Activated T-cell treated with anti-CD3 and anti-CD28 coated beads, Interleukin-2, amount 50 U/mL, for 72 hours (primary cell): ENCODE results near the gene LPP. TPM values are rescaled to one million over a fixed set of nuclear protein-coding genes. Genes with fewer than 3 reads are reported as not detected.

Source experiments
- ATAC-seq, 2 donors: fragments of 150-1000 bp; cut with Tn5 transposase; replicated peaks in 1 of 2; 2 replicates each; pipeline ENCODE4 v1.10.0; 2021; ENCODE audit warnings: moderate library complexity in 2 of 2, mild to moderate bottlenecking in 1 of 2
- DNase-seq, 2 donors: peaks; one replicate each; pipeline ENCODE4 v3.0.0; 2021 to 2022; ENCODE audit warnings: mixed read lengths in 1 of 2
- H3K27ac Mint-ChIP-seq: one replicate; pipeline ENCODE4 v1.8.0; 2022; ENCODE audit warnings: mild to moderate bottlenecking, moderate library complexity, mixed read lengths
- H3K27me3 Mint-ChIP-seq: one replicate; pipeline ENCODE4 v1.8.0; 2022; ENCODE audit warnings: low read depth, mixed read lengths
- H3K36me3 Mint-ChIP-seq, 2 donors: one replicate each; pipeline ENCODE4 v1.8.0; 2022; ENCODE audit warnings: mixed read lengths in 2 of 2, mild to moderate bottlenecking in 1 of 2; ENCODE audit not compliant: insufficient read depth in 2 of 2
- H3K4me1 Mint-ChIP-seq: one replicate; pipeline ENCODE4 v1.8.0; 2022; ENCODE audit warnings: low read depth, mixed read lengths
- H3K4me3 Mint-ChIP-seq, 2 donors: one replicate each; pipeline ENCODE4 v1.8.0; 2022; ENCODE audit warnings: mild to moderate bottlenecking in 2 of 2, mixed read lengths in 2 of 2, moderate library complexity in 2 of 2
- H3K9me3 Mint-ChIP-seq, 2 donors: one replicate each; pipeline ENCODE4 v1.8.0; 2022; ENCODE audit warnings: mixed read lengths in 2 of 2
- total RNA-seq, 2 donors: library from RNA; stranded (reverse); gene quantifications; one replicate each; pipeline ENCODE4 v1.2.3, GENCODE V29; 2022

LPP gene
- total RNA-seq, 2 donors from 2014 or later, result 50.4 to 67.7 TPM

- peaks cover 3 to 6% of the 10 kb centered on the region in 2 donors for H3K36me3 Mint-ChIP-seq
- no peak for ATAC-seq
- H3K4me3 Mint-ChIP-seq, result no peak overlapping the region
- DNase-seq, result no peak
- no peak overlapping the region for H3K27ac Mint-ChIP-seq
- peaks cover 5% of the 10 kb centered on the region for H3K4me1 Mint-ChIP-seq
- H3K9me3 Mint-ChIP-seq, result no peaks in the 10 kb centered on the region
- no peaks in the 10 kb centered on the region for H3K27me3 Mint-ChIP-seq
These were observed 728.1 kb downstream of the LPP start for GRCh38 chr3:188881954-188882641.

GRCh38 chr3:188884299-188885043 lies 730.5 kb downstream of the LPP start:
- no peak overlapping the region for H3K27ac Mint-ChIP-seq
- no peak overlapping the region for H3K4me3 Mint-ChIP-seq
- H3K36me3 Mint-ChIP-seq, result peaks cover 4 to 5% of the 10 kb centered on the region in 2 donors
- peaks cover 0 to 2% of the 10 kb centered on the region in 2 donors for H3K9me3 Mint-ChIP-seq
- H3K27me3 Mint-ChIP-seq, result no peaks in the 10 kb centered on the region
- ATAC-seq, result no peak
- peaks cover 5% of the 10 kb centered on the region for H3K4me1 Mint-ChIP-seq
- no peak for DNase-seq

- DNase-seq, result no peak
- no peak overlapping the region for H3K27ac Mint-ChIP-seq
- H3K4me3 Mint-ChIP-seq, result no peak overlapping the region
- no peak for ATAC-seq
- no peaks in the 10 kb centered on the region for H3K27me3 Mint-ChIP-seq
- peaks cover 0 to 2% of the 10 kb centered on the region in 2 donors for H3K9me3 Mint-ChIP-seq
- H3K36me3 Mint-ChIP-seq, result peaks cover 2% of the 10 kb centered on the region in 2 donors
- peaks cover 4% of the 10 kb centered on the region for H3K4me1 Mint-ChIP-seq
These were observed 734.5 kb downstream of the LPP start for GRCh38 chr3:188888321-188889053.

GRCh38 chr3:188889054-188889491 lies 735.1 kb downstream of the LPP start:
- peaks cover 2% of the 10 kb centered on the region in 2 donors for H3K36me3 Mint-ChIP-seq
- H3K27ac Mint-ChIP-seq, result no peak overlapping the region
- H3K27me3 Mint-ChIP-seq, result no peaks in the 10 kb centered on the region
- DNase-seq, result no peak
- peaks cover 4% of the 10 kb centered on the region for H3K4me1 Mint-ChIP-seq
- H3K4me3 Mint-ChIP-seq, result no peak overlapping the region
- H3K9me3 Mint-ChIP-seq, result peaks cover 0 to 2% of the 10 kb centered on the region in 2 donors
- no peak for ATAC-seq

GRCh38 chr3:188890572-188891270 lies 736.8 kb downstream of the LPP start:
- Mint-ChIP-seq H3K4me1 (peaks cover 4% of the 10 kb centered on the region), H3K27me3 (no peaks in the 10 kb centered on the region), H3K9me3 (peaks cover 0 to 2% of the 10 kb centered on the region in 2 donors), H3K4me3 (no peak overlapping the region), H3K27ac (no peak overlapping the region), H3K36me3 (peaks cover 0 to 2% of the 10 kb centered on the region in 2 donors)
- no peak for ATAC-seq
- DNase-seq, result no peak

- Mint-ChIP-seq H3K27ac (no peak overlapping the region), H3K9me3 (no peaks in the 10 kb centered on the region), H3K36me3 (no peaks in the 10 kb centered on the region), H3K27me3 (no peaks in the 10 kb centered on the region), H3K4me1 (no peaks in the 10 kb centered on the region), H3K4me3 (no peak overlapping the region)
- no peak for ATAC-seq
- DNase-seq, result no peak
These were observed 745.9 kb downstream of the LPP start for GRCh38 chr3:188899881-188900280.

GRCh38 chr3:188900421-188900951 lies 746.5 kb downstream of the LPP start:
- DNase-seq, result no peak
- Mint-ChIP-seq H3K27me3 (no peaks in the 10 kb centered on the region), H3K4me3 (no peak overlapping the region), H3K9me3 (peaks cover 0 to 1% of the 10 kb centered on the region in 2 donors), H3K36me3 (no peaks in the 10 kb centered on the region), H3K4me1 (no peaks in the 10 kb centered on the region), H3K27ac (no peak overlapping the region)
- ATAC-seq, result no peak

GRCh38 chr3:188901126-188901525 lies 747.2 kb downstream of the LPP start:
- Mint-ChIP-seq H3K27ac (no peak overlapping the region), H3K9me3 (peaks cover 0 to 1% of the 10 kb centered on the region in 2 donors), H3K27me3 (no peaks in the 10 kb centered on the region), H3K4me1 (no peaks in the 10 kb centered on the region), H3K36me3 (no peaks in the 10 kb centered on the region), H3K4me3 (no peak overlapping the region)
- no peak for ATAC-seq
- no peak for DNase-seq

- H3K27ac Mint-ChIP-seq, result no peak overlapping the region
- H3K36me3 Mint-ChIP-seq, result peaks cover 0 to under 1% of the 10 kb centered on the region in 2 donors
These were observed 747.8 kb downstream of the LPP start for GRCh38 chr3:188901671-188902287.

GRCh38 chr3:188904670-188905069 lies 750.7 kb downstream of the LPP start:
- peaks cover 0 to 1% of the 10 kb centered on the region in 2 donors for H3K9me3 Mint-ChIP-seq
- peaks cover 6% of the 10 kb centered on the region for H3K27me3 Mint-ChIP-seq
- peaks cover 0 to 5% of the 10 kb centered on the region in 2 donors for H3K36me3 Mint-ChIP-seq
- ATAC-seq (no peak), DNase-seq (no peak)
- H3K27ac Mint-ChIP-seq, result no peak overlapping the region
- H3K4me3 Mint-ChIP-seq, result no peak overlapping the region
- peaks cover 8% of the 10 kb centered on the region for H3K4me1 Mint-ChIP-seq

More at GRCh38 chr3:188901671-188902287, 747.8 kb downstream of the LPP start:
- Mint-ChIP-seq H3K4me3 (no peak overlapping the region), H3K9me3 (peaks cover 0 to 1% of the 10 kb centered on the region in 2 donors), H3K27me3 (no peaks in the 10 kb centered on the region), H3K4me1 (no peaks in the 10 kb centered on the region)
- ATAC-seq (no peak), DNase-seq (no peak)

GRCh38 chr3:188905547-188905946 lies 751.6 kb downstream of the LPP start:
- no peak for DNase-seq
- H3K9me3 Mint-ChIP-seq, result peaks cover 0 to 1% of the 10 kb centered on the region in 2 donors
- peaks cover 8% of the 10 kb centered on the region for H3K4me1 Mint-ChIP-seq
- H3K27me3 Mint-ChIP-seq, result peaks cover 6% of the 10 kb centered on the region
- no peak overlapping the region for H3K27ac Mint-ChIP-seq
- H3K36me3 Mint-ChIP-seq, result peaks cover 0 to 5% of the 10 kb centered on the region in 2 donors
- no peak for ATAC-seq
- H3K4me3 Mint-ChIP-seq, result no peak overlapping the region

GRCh38 chr3:188906236-188906635 lies 752.3 kb downstream of the LPP start:
- peaks cover 0 to 1% of the 10 kb centered on the region in 2 donors for H3K9me3 Mint-ChIP-seq
- no peak overlapping the region for H3K4me3 Mint-ChIP-seq
- ATAC-seq (no peak), DNase-seq (no peak)
- peaks cover 11% of the 10 kb centered on the region for H3K27me3 Mint-ChIP-seq
- peaks cover 8% of the 10 kb centered on the region for H3K4me1 Mint-ChIP-seq
- H3K27ac Mint-ChIP-seq, result no peak overlapping the region
- H3K36me3 Mint-ChIP-seq, result peaks cover 0 to 5% of the 10 kb centered on the region in 2 donors
